WTC11 (cell line): ENCODE data around the gene GRIK2. TPM values are rescaled to one million over a fixed set of nuclear protein-coding genes. Genes with fewer than 3 reads are reported as not detected.

Experiments used
- ATAC-seq: fragments of 200-7000 bp; cut with Tn5 transposase; 2 replicates; pipeline ENCODE4 v1.10.0; 2021; ENCODE audit warnings: mild to moderate bottlenecking, moderate library complexity
- CTCF ChIA-PET: fragments of 300-600 bp; sonication (Branson Sonifier 250); formaldehyde crosslinking; loops from one replicate; lab custom pipeline; 2021; ENCODE audit warnings: antibody characterized with exemption; lab: Charles Lee
- POLR2A ChIA-PET: fragments of 350-600 bp; sonication (Branson Sonifier 250); formaldehyde crosslinking; loops from one replicate; lab custom pipeline; 2021; ENCODE audit warnings: antibody characterized with exemption; lab: Charles Lee
- DNase-seq: peaks from one replicate; pipeline ENCODE4 v3.0.0; 2021; ENCODE audit warnings: low spot score
- H3K27ac Mint-ChIP-seq: 2 replicates; pipeline ENCODE4 v1.8.0; 2021; ENCODE audit warnings: mixed read lengths
- H3K27me3 Mint-ChIP-seq: 2 replicates; pipeline ENCODE4 v1.8.0; 2021; ENCODE audit warnings: low read depth, mild to moderate bottlenecking, moderate library complexity, mixed read lengths
- H3K36me3 Mint-ChIP-seq: 2 replicates; pipeline ENCODE4 v1.8.0; 2021; ENCODE audit warnings: mixed read lengths
- H3K4me1 Mint-ChIP-seq: 2 replicates; pipeline ENCODE4 v1.8.0; 2022; ENCODE audit warnings: mixed read lengths
- H3K4me3 Mint-ChIP-seq: 2 replicates; pipeline ENCODE4 v1.8.0; 2021; ENCODE audit warnings: mild to moderate bottlenecking, moderate library complexity, mixed read lengths
- H3K9me3 Mint-ChIP-seq: 2 replicates; pipeline ENCODE4 v1.8.0; 2021; ENCODE audit warnings: mixed read lengths
- ATF2 ChIP-seq: sonication (generic); formaldehyde crosslinking; IDR thresholded peaks from 2 replicates; pipeline ENCODE4 v1.8.1; 2022; ENCODE audit warnings: low read depth, missing genetic modification reagents, borderline replicate concordance
- ATF6 ChIP-seq: sonication (generic); formaldehyde crosslinking; IDR thresholded peaks from 2 replicates; pipeline ENCODE4 v1.8.1; 2023; ENCODE audit warnings: mild to moderate bottlenecking, missing genetic modification reagents
- CREM ChIP-seq: sonication (generic); formaldehyde crosslinking; IDR thresholded peaks from 2 replicates; pipeline ENCODE4 v1.8.1; 2022; ENCODE audit warnings: mild to moderate bottlenecking, missing genetic modification reagents, moderate library complexity
- EMX1 ChIP-seq: fragments of 250-450 bp; sonication (Bioruptor Pico); IDR thresholded peaks from 2 replicates; pipeline ENCODE4 v1.8.0; 2021; ENCODE audit warnings: mild to moderate bottlenecking
- FOXJ3 ChIP-seq: sonication (generic); formaldehyde crosslinking; IDR thresholded peaks from 2 replicates; pipeline ENCODE4 v1.9.0; 2021; ENCODE audit warnings: missing genetic modification reagents, mild to moderate bottlenecking, borderline replicate concordance
- HMGA2 ChIP-seq: fragments of 250-450 bp; sonication (Bioruptor Pico); IDR thresholded peaks from 2 replicates; pipeline ENCODE4 v1.4.0; 2021; ENCODE audit warnings: mild to moderate bottlenecking, moderate library complexity
- KAT7 ChIP-seq: sonication (generic); formaldehyde crosslinking; IDR thresholded peaks from 2 replicates; pipeline ENCODE4 v1.8.1; 2023; ENCODE audit warnings: missing genetic modification reagents, mild to moderate bottlenecking, borderline replicate concordance
- NFE2L1 ChIP-seq: sonication (generic); formaldehyde crosslinking; IDR thresholded peaks from 2 replicates; pipeline ENCODE4 v1.8.1; 2023; ENCODE audit warnings: missing genetic modification reagents
- SOX15 ChIP-seq: fragments of 250-450 bp; sonication (Bioruptor Pico); IDR thresholded peaks from 2 replicates; pipeline ENCODE4 v1.9.0; 2021; ENCODE audit warnings: mild to moderate bottlenecking
- TEAD1 ChIP-seq: sonication (generic); formaldehyde crosslinking; IDR thresholded peaks from 2 replicates; pipeline ENCODE4 v1.8.0; 2022; ENCODE audit warnings: mild to moderate bottlenecking, missing genetic modification reagents
- ZNF317 ChIP-seq: sonication (generic); formaldehyde crosslinking; IDR thresholded peaks from 2 replicates; pipeline ENCODE4 v1.8.1; 2023; ENCODE audit warnings: low read depth, mild to moderate bottlenecking, moderate library complexity, missing genetic modification reagents, borderline replicate concordance
- ZNF425 ChIP-seq: fragments of 250-450 bp; sonication (Bioruptor Pico); conservative IDR thresholded peaks from 2 replicates; pipeline ENCODE4 v1.9.0; 2021; ENCODE audit warnings: mild to moderate bottlenecking
- total RNA-seq: library from RNA; stranded (reverse); gene quantifications from 3 replicates; pipeline ENCODE4 v1.2.3, GENCODE V29; 2021
- TF ChIP-seq, protein P1 (sequence below): fragments of 250-450 bp; sonication (Bioruptor Pico); IDR thresholded peaks from 2 replicates; pipeline ENCODE4 v1.9.0; 2021; ENCODE audit warnings: mild to moderate bottlenecking, borderline replicate concordance
- TF ChIP-seq, protein P2 (sequence below): fragments of 250-450 bp; sonication (Bioruptor Pico); IDR thresholded peaks from 2 replicates; pipeline ENCODE4 v1.8.0; 2021; ENCODE audit warnings: mild to moderate bottlenecking

Gene GRIK2
- total RNA-seq, 1 experiment from 2014 or later: 2.7 TPM

GRCh38 chr6:101926149-101926925, 532.8 kb downstream of the GRIK2 start:
- no peak for TF ChIP-seq ZNF425 (CRISPR knock-in tag)
- no peak for TF ChIP-seq CREM (CRISPR knock-in tag)
- TF ChIP-seq ZNF317: no peak
- TF ChIP-seq SOX15: no peak
- TF ChIP-seq, protein P1, sequence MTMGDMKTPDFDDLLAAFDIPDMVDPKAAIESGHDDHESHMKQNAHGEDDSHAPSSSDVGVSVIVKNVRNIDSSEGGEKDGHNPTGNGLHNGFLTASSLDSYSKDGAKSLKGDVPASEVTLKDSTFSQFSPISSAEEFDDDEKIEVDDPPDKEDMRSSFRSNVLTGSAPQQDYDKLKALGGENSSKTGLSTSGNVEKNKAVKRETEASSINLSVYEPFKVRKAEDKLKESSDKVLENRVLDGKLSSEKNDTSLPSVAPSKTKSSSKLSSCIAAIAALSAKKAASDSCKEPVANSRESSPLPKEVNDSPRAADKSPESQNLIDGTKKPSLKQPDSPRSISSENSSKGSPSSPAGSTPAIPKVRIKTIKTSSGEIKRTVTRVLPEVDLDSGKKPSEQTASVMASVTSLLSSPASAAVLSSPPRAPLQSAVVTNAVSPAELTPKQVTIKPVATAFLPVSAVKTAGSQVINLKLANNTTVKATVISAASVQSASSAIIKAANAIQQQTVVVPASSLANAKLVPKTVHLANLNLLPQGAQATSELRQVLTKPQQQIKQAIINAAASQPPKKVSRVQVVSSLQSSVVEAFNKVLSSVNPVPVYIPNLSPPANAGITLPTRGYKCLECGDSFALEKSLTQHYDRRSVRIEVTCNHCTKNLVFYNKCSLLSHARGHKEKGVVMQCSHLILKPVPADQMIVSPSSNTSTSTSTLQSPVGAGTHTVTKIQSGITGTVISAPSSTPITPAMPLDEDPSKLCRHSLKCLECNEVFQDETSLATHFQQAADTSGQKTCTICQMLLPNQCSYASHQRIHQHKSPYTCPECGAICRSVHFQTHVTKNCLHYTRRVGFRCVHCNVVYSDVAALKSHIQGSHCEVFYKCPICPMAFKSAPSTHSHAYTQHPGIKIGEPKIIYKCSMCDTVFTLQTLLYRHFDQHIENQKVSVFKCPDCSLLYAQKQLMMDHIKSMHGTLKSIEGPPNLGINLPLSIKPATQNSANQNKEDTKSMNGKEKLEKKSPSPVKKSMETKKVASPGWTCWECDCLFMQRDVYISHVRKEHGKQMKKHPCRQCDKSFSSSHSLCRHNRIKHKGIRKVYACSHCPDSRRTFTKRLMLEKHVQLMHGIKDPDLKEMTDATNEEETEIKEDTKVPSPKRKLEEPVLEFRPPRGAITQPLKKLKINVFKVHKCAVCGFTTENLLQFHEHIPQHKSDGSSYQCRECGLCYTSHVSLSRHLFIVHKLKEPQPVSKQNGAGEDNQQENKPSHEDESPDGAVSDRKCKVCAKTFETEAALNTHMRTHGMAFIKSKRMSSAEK (CRISPR knock-in tag): no peak
- no peak for TF ChIP-seq ATF2 (CRISPR knock-in tag)
- TF ChIP-seq KAT7 (CRISPR knock-in tag): no peak
- TF ChIP-seq ATF6 (CRISPR knock-in tag): no peak
- no peak for TF ChIP-seq TEAD1
- no peak for TF ChIP-seq NFE2L1 (CRISPR knock-in tag)
- no peak for TF ChIP-seq FOXJ3
- no peak for TF ChIP-seq HMGA2 (CRISPR knock-in tag)
- TF ChIP-seq, protein P2, sequence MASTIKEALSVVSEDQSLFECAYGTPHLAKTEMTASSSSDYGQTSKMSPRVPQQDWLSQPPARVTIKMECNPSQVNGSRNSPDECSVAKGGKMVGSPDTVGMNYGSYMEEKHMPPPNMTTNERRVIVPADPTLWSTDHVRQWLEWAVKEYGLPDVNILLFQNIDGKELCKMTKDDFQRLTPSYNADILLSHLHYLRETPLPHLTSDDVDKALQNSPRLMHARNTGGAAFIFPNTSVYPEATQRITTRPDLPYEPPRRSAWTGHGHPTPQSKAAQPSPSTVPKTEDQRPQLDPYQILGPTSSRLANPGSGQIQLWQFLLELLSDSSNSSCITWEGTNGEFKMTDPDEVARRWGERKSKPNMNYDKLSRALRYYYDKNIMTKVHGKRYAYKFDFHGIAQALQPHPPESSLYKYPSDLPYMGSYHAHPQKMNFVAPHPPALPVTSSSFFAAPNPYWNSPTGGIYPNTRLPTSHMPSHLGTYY (CRISPR knock-in tag): no peak
- TF ChIP-seq EMX1 (CRISPR knock-in tag): no peak
- H3K9me3 Mint-ChIP-seq: no peaks in the 10 kb centered on the region
- H3K4me3 Mint-ChIP-seq: no peak overlapping the region
- DNase-seq (no peak), ATAC-seq (no peak)
- ChIA-PET CTCF (no interaction called here), POLR2A (no interaction called here)
- H3K27me3 Mint-ChIP-seq: no peaks in the 10 kb centered on the region
- H3K27ac Mint-ChIP-seq: no peak overlapping the region
- no peaks in the 10 kb centered on the region for H3K36me3 Mint-ChIP-seq
- peaks cover 7% of the 10 kb centered on the region for H3K4me1 Mint-ChIP-seq
